ENCODE data around the gene MAP3K15.

MAP3K15 gene

GRCh38 chrX:19403696-19404095 is 111.6 kb downstream of the MAP3K15 start:
- no peak for DNase-seq (ENCODE audit: low read depth)

DNA sequence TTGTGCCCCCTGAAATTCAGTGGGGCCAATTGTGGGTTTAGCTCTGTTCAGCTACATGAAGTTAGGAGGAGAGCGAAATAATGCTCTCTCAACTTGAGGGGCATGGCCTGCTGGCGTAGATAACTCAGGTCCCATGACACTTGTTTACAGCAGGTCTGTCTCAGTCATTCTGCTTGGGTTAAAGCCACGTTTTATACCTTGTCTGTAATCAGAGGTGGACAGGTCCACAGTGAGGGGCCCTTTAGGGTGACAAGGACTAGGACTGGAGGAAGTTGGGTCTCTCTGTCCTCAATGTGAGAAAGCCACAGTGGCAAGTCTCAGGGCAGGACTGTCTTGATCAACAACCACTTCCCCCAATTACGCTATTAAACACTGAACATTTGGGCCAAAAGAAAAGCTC is 122.6 kb downstream of the MAP3K15 start:
- DNase-seq (ENCODE audit: low read depth) = no peak

DNA sequence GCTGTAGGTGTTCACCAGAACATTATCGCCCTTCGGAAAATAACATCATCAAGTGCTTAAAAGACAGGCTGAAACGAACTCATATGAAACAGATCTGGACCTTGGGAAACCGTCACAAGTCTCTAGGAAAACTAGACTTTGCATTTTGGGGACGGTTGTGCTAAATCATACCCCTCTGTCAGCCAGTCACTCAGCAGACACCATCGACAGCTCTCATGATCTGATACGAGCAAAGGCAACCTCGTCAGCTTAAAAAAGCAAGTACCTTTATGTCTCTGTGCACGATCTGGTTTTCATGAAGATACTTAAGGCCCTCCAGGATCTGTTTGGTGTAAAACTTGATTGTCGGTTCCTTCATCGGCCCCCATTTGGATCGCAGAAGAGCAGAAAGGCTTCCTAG is 123.2 kb downstream of the MAP3K15 start:
- DNase-seq (ENCODE audit: low read depth) = no peak

GRCh38 chrX:19389227-19389845 is 126.0 kb downstream of the MAP3K15 start:
- DNase-seq (ENCODE audit: low read depth) = no peak

DNA sequence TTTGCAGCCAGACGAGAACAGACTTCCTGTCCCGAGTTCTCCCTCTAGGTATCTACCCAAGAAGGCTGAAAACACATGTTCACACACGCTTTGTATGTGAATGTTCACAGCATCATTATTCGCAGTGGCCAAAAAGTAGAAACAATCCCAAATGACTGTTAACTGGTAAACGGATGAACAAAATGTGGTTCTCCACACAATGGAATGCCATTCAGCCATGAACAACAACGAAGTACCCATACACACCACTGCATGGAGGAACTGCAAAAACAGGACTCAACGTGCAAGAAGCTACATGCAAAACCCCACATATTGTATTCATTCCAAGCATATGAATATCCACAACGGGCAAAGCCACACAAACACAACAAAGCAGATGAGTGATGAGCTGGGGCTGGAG is 126.6 kb downstream of the MAP3K15 start:
- DNase-seq (ENCODE audit: low read depth) = no peak

DNA sequence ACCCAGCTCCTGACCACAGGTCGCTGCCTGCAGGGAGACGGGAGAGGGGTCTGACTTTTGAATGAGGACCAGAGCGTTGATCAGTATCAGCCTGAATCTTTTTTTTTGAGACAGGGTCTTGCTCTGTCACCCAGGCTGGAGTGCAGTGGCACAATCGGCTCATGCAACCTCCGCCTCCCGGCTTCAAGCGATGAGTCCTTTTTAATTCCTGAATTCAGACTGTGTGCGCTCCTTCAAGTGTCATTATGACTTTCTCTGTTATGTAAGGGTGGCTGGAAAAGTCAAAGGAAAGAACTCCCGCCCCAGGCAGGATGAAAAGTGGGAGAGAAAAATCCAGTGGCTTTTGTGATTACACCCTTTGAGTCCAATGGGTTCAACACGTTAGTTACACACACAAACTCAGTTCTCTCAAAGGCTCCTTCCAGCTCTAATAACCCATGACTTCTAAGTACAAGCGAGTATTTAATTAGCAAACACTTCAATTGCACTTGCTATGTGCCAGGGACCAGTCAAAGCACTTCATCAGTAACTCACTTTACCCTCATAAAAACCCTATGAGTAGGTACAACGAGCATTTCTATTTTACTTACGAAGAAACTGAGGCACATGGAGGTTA is 127.1 kb downstream of the MAP3K15 start:
- no peak for DNase-seq (ENCODE audit: low read depth)

- no peak for DNase-seq (ENCODE audit: low read depth)
Observed at GRCh38 chrX:19386679-19387078, 128.6 kb downstream of the MAP3K15 start.

DNA sequence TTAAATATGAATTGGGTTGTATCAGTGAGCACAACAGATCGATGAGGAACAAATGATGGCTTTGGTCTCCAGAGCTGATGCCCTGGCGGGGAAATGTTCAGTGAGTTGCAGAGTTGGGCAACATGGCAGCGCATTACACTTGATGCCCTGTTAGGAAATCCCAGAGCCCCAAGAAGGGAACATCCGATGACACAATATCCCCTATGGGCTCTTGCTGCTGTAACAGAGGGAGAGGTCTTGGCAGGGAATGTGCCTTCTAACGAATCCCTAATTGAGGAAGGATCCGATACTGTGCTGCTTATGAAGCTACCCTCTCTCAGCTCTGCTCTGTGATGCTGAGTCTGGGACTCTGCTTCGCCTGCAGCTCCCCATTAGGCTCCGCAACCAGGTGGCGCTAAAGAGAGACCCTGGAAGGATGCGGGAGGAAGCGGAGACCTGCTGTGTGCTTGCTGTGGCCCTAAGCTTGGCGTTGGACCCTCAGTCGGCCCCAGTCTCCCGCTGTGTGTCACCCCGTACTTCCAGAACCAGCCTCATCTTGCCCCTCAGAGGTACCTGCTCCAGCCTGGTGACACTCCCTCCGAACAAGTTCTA is 132.7 kb downstream of the MAP3K15 start:
- peak; percentile 24 for DNase-seq (ENCODE audit: low read depth)

- no peak for DNase-seq (ENCODE audit: low read depth)
Observed at GRCh38 chrX:19381326-19381725, 134.0 kb downstream of the MAP3K15 start.

DNA sequence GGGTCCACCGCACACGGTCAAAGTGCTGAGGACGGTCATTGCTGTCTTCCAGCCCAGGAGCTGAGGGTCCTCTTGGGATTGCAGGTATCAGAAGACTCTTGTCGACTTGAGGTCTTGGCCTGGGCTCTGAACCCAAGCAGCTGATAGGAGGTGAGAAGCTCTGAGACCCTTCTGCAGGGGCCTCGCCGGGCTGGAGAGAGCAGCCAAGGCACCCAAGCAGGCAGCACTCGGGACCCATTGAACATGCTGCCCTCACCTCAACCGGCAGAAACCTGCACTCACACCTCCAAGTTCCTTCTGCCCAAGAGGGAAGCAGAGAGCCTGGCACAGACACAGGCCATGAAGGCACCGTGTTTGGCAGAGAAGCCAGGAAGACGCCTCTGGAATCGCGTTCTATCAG is 137.5 kb downstream of the MAP3K15 start:
- DNase-seq (ENCODE audit: low read depth) = no peak

GRCh38 chrX:19375546-19375945 is 139.8 kb downstream of the MAP3K15 start:
- DNase-seq (ENCODE audit: low read depth) = no peak

DNA sequence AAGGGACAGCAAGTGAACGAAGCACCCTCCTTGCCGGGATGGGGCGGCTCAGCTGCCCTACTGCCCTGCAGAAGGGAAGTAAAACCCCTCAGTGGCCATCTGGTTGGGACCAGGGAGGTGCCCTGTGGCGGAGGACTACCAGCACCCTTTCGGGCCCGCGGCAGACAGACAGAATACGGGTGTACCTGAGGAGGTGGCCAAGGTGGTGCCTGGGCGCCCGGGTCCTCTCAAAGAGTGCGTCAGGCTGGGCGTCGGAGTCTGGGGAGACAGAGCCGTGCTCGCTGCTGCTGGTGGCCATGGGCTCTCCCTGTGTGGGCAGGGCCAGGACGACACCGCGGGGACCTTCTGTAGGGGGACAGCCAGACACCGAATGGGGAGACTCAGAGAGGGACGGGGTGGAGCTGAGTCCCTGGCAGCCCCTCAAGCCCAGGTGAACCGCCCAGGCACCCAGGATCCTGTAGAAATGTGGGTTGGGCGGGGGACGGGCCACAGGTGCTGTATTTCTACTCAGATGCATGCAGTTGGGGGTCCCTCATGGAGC is 141.9 kb downstream of the MAP3K15 start:
- no peak for DNase-seq (ENCODE audit: low read depth)

GRCh38 chrX:19372547-19373331 is 142.6 kb downstream of the MAP3K15 start:
- DNase-seq (ENCODE audit: low read depth) = no peak

GRCh38 chrX:19372170-19372546 is 143.2 kb downstream of the MAP3K15 start:
- peak; percentile 48 for DNase-seq (ENCODE audit: low read depth)

- DNase-seq (ENCODE audit: low read depth) = no peak
Observed at GRCh38 chrX:19370061-19370460, 145.2 kb downstream of the MAP3K15 start.

DNA sequence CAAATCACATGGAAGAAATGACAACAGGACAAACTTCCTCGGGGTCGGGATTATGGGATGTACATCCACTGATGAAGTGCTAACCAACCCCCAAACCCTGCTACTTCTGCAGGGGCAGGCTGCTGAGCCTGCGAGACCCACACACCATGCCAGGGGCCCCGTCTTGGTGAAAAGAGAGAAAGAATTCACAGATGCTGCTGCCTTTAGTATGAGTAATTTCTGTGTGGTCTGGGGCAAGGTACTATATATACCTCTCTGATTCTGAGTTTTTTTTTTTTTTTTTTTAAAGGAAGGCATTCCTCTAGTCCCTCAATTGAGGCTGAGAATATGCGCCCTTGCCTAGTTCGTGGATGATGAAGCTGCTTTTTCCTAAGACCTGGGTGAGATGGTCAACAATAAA is 146.7 kb downstream of the MAP3K15 start:
- no peak for DNase-seq (ENCODE audit: low read depth)

DNA sequence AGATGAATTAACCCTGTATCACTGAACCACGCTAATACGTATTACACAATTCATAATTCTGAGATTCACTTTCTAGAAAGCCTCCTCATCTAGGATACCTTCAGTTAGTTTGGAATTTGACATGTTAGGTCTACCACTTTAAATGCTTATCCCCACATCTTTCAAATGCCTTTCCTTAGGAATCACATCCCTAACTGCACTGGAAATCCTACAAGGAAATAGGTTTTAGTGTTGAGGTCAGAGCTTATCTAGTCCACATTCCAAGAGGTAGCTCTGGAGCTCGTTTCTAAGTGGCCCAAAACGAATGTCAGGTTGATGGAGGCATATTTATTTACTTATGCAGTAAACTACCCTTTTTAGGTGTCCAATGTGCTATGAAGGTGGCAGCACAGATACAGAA is 153.6 kb downstream of the MAP3K15 start:
- no peak for DNase-seq (ENCODE audit: low read depth)

DNA sequence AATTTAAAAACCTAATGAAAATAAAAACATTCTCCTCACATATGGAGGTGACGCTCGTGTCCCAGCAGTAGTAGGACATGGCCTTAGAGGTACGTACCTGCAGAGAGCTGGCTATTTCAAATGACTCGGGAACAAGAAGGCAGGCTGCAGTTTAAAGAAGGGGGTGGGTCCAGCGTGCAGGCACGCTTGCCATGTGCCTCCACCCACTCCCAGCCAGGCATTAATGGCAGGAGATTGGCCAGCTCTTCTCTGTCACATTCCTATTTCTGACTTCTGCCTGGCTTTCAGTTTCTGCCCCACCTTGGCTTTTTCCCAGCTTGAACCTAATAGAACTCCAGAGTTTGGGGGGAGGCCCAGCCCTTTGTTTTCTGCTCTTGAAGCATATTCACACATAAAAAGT is 154.4 kb downstream of the MAP3K15 start:
- no peak for DNase-seq (ENCODE audit: low read depth)

DNA sequence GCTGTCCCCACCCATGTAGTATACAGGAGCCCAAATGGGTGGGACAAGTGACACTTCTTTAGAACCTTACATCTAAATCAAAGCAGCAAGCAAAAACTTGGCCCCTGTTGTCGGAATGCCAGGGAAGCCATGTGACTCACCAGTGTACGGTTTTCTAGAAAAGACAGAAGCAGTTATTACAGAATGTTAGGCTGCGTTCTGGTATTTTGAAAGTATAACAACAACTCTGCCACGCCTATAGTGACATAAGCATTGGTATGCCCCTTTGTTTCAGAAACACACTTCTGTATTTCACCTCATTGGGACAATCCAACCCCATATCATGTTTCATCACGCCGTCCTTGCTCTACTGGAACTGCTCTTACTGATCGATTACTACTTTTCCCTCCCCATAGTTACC is 156.8 kb downstream of the MAP3K15 start:
- DNase-seq (ENCODE audit: low read depth) = no peak

DNA sequence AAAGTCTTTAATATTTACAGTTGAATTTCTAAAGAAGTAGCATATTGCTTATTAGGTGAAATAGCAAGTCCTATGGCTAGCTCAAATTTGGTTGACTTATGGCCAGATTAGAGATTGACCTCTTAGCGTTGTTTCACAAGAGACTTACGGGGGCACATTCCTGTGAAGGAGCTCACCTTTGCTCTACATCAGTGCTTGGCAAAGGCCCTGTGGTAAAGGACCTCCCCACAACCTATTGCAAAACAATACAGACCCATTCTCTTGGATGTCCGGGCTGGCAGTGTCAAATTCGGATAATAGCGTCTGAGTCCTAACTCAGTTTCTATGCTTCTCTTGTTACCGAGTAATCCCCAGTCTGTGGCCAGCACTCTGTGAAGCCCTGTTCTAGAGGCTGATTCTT is 160.7 kb downstream of the MAP3K15 start:
- no peak for DNase-seq (ENCODE audit: low read depth)

GRCh38 chrX:19350941-19351384 is 164.3 kb downstream of the MAP3K15 start:
- DNase-seq (ENCODE audit: low read depth) = no peak

- DNase-seq (ENCODE audit: low read depth) = no peak
Observed at GRCh38 chrX:19349264-19349663, 166.0 kb downstream of the MAP3K15 start.

GRCh38 chrX:19347916-19348315 is 167.4 kb downstream of the MAP3K15 start:
- no peak for DNase-seq (ENCODE audit: low read depth)

All from T follicular helper cell (primary cell).